Erythroblast (primary cell): Measurements from ENCODE around the gene LANCL1.

Experiments
- GATA1 ChIP-seq: IDR thresholded peaks from 2 replicates; pipeline ENCODE4 v1.6.1; 2011; ENCODE audit warnings: low read depth, mild to moderate bottlenecking, control low read depth, low read length, moderate library complexity
- POLR2A ChIP-seq: IDR thresholded peaks from 2 replicates; pipeline ENCODE4 v1.6.1; 2011; ENCODE audit warnings: mild to moderate bottlenecking, low read length

GRCh38 chr2:210474776-210475175 is 1.8 kb downstream of the LANCL1 start:
- TF ChIP-seq POLR2A (no peak), GATA1 (no peak)
